ENCODE results near the gene BCO1.

The BCO1 gene

GRCh38 chr16:81241706-81242105 lies 3.2 kb downstream of the BCO1 start:
- DNase-seq (ENCODE audit: low read depth) = peak; percentile 50
- no peak overlapping the region for H3K4me3 ChIP-seq (ENCODE audit: low read depth, low read length)
- TF ChIP-seq, protein P1, sequence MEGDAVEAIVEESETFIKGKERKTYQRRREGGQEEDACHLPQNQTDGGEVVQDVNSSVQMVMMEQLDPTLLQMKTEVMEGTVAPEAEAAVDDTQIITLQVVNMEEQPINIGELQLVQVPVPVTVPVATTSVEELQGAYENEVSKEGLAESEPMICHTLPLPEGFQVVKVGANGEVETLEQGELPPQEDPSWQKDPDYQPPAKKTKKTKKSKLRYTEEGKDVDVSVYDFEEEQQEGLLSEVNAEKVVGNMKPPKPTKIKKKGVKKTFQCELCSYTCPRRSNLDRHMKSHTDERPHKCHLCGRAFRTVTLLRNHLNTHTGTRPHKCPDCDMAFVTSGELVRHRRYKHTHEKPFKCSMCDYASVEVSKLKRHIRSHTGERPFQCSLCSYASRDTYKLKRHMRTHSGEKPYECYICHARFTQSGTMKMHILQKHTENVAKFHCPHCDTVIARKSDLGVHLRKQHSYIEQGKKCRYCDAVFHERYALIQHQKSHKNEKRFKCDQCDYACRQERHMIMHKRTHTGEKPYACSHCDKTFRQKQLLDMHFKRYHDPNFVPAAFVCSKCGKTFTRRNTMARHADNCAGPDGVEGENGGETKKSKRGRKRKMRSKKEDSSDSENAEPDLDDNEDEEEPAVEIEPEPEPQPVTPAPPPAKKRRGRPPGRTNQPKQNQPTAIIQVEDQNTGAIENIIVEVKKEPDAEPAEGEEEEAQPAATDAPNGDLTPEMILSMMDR (IDR thresholded peaks at IDR 0.05; ENCODE audit: control insufficient read depth, extremely low read depth, insufficient read depth) = no peak

GRCh38 chr16:81242977-81243618 lies 4.6 kb downstream of the BCO1 start:
- DNase-seq (ENCODE audit: low read depth) = no peak
- no peak overlapping the region for H3K4me3 ChIP-seq (ENCODE audit: low read depth, low read length)
- TF ChIP-seq, protein P1 (IDR thresholded peaks at IDR 0.05; ENCODE audit: control insufficient read depth, extremely low read depth, insufficient read depth) = no peak

GRCh38 chr16:81243942-81244341 lies 5.5 kb downstream of the BCO1 start:
- no peak overlapping the region for H3K4me3 ChIP-seq (ENCODE audit: low read depth, low read length)
- DNase-seq (ENCODE audit: low read depth) = no peak
- TF ChIP-seq, protein P1 (IDR thresholded peaks at IDR 0.05; ENCODE audit: control insufficient read depth, extremely low read depth, insufficient read depth) = no peak

DNA sequence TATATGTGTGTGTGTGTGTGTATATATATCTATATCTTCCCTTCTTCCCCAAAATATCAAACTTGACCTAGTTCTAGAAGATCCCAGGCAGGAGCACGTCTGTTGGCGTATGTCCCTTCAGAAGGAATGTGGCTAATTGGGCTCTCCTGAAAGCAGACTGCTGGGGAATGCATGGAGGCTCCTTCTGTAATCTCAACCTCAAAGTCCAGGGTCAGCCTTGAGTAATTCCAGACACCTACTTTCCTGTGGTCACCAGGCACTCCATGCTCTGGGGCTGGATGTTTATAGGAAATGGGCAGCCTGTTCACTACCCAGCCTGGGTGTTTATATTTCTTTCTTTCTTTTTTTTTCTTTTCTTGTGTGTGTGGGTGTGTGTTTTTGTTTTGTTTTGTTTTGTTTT lies 13.4 kb downstream of the BCO1 start:
- TF ChIP-seq, protein P1 (IDR thresholded peaks at IDR 0.05; ENCODE audit: control insufficient read depth, extremely low read depth, insufficient read depth) = no peak
- no peak for DNase-seq (ENCODE audit: low read depth)
- no peak overlapping the region for H3K4me3 ChIP-seq (ENCODE audit: low read depth, low read length)

DNA sequence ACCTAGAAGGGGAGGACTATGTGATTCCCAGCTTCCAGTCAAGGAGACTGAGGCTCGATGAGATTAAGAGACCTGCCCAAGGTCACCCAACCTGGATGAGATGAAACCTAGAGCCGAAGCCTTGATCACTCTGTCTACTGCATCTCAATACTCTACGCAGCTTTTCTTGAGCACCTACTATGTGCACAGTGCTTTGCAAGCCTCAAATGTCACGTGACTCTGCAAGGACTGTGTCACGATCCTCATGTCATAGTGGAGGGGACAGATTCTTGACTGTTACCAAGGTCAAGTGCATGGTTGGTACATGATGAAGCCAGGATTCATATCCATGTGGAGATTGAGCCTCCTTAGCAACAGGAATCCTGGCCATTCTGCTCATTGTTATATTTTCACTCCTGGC lies 14.7 kb downstream of the BCO1 start:
- no peak for DNase-seq (ENCODE audit: low read depth)

GRCh38 chr16:81254922-81255526 lies 16.5 kb downstream of the BCO1 start:
- TF ChIP-seq, protein P1 (IDR thresholded peaks at IDR 0.05; ENCODE audit: control insufficient read depth, extremely low read depth, insufficient read depth) = no peak
- DNase-seq (ENCODE audit: low read depth) = no peak
- H3K4me3 ChIP-seq (ENCODE audit: low read depth, low read length) = no peak overlapping the region

More for the DNA sequence above, 14.7 kb downstream of the BCO1 start:
- H3K4me3 ChIP-seq (ENCODE audit: low read depth, low read length) = no peak overlapping the region
- TF ChIP-seq, protein P1 (IDR thresholded peaks at IDR 0.05; ENCODE audit: control insufficient read depth, extremely low read depth, insufficient read depth) = no peak

- TF ChIP-seq, protein P1 (IDR thresholded peaks at IDR 0.05; ENCODE audit: control insufficient read depth, extremely low read depth, insufficient read depth) = no peak
- H3K4me3 ChIP-seq (ENCODE audit: low read depth, low read length) = no peak overlapping the region
Observed at GRCh38 chr16:81259916-81260315, 21.4 kb downstream of the BCO1 start.

More at GRCh38 chr16:81259916-81260315, 21.4 kb downstream of the BCO1 start:
- DNase-seq (ENCODE audit: low read depth) = no peak
